CD14-positive monocyte (primary cell): ENCODE data around the gene CACYBP. TPM values are rescaled to one million over a fixed set of nuclear protein-coding genes. Genes with fewer than 3 reads are reported as not detected.

Experiments used
- DNase-seq, 3 donors: peaks; one replicate each; pipeline ENCODE4 v3.0.0-alpha.2; 2011 to 2022
- H2AFZ ChIP-seq: 2 replicates; pipeline ENCODE4 v1.6.0; 2012; ENCODE audit warnings: mild to moderate bottlenecking, low read depth, low read length, inconsistent platforms; ENCODE audit not compliant: insufficient read depth, poor library complexity, severe bottlenecking
- H3K27ac ChIP-seq, 2 donors: 1 replicate in 1 of 2; 2 replicates in 1 of 2; pipeline ENCODE4 v1.5.1; 2012 to 2013; ENCODE audit warnings: low read length in 2 of 2, control low read depth in 1 of 2, inconsistent platforms in 1 of 2, low read depth in 1 of 2, mild to moderate bottlenecking in 1 of 2
- H3K27me3 ChIP-seq, 2 donors: one replicate each; pipeline versions ENCODE4 v1.6.0 to v1.6.1; 2011 to 2013; ENCODE audit warnings: low read length in 2 of 2; ENCODE audit not compliant: control insufficient read depth in 2 of 2, insufficient read depth in 2 of 2
- H3K36me3 ChIP-seq, 2 donors: replicated peaks in 1 of 2; 1 replicate in 1 of 2; 2 replicates in 1 of 2; pipeline versions ENCODE4 v1.5.1 to v1.6.1; 2012 to 2013; ENCODE audit warnings: low read length in 2 of 2, control low read depth in 1 of 2, inconsistent platforms in 1 of 2, mild to moderate bottlenecking in 1 of 2; ENCODE audit not compliant: insufficient read depth in 2 of 2, control insufficient read depth in 1 of 2
- H3K4me1 ChIP-seq, 2 donors: 1 replicate in 1 of 2; 2 replicates in 1 of 2; pipeline versions ENCODE4 v1.5.1 to v1.6.1; 2012 to 2013; ENCODE audit warnings: low read length in 2 of 2, control low read depth in 1 of 2, inconsistent platforms in 1 of 2, mild to moderate bottlenecking in 1 of 2, moderate library complexity in 1 of 2; ENCODE audit not compliant: insufficient read depth in 2 of 2, control insufficient read depth in 1 of 2
- H3K4me2 ChIP-seq: replicated peaks from 2 replicates; pipeline ENCODE3; 2012; ENCODE audit warnings: low read length, moderate library complexity, mild to moderate bottlenecking; ENCODE audit not compliant: poor library complexity, severe bottlenecking; ENCODE audit errors: extremely low read depth
- H3K4me3 ChIP-seq, 3 experiments: fragments of 200-600 bp in 1 of 3; sonication (generic) in 1 of 3; replicated peaks in 1 of 3; 1 replicate in 2 of 3; 2 replicates in 1 of 3; pipeline ENCODE4 v1.5.1; 2011 to 2013; ENCODE audit warnings: low read length in 3 of 3, mild to moderate bottlenecking in 3 of 3, control low read depth in 2 of 3, low read depth in 2 of 3, inconsistent platforms in 1 of 3, moderate library complexity in 1 of 3
- H3K79me2 ChIP-seq: 2 replicates; pipeline ENCODE4 v1.6.0; 2012; ENCODE audit warnings: mild to moderate bottlenecking, control low read depth, inconsistent platforms, low read length, moderate library complexity; ENCODE audit not compliant: insufficient read depth
- H3K9ac ChIP-seq: 2 replicates; pipeline ENCODE4 v1.6.0; 2017; ENCODE audit warnings: low read length, mild to moderate bottlenecking; ENCODE audit not compliant: insufficient read depth, poor library complexity, severe bottlenecking
- H3K9me3 ChIP-seq, 2 donors: replicated peaks in 1 of 2; 1 replicate in 1 of 2; 2 replicates in 1 of 2; pipeline versions ENCODE4 v1.5.1 to v1.6.1; 2012 to 2013; ENCODE audit warnings: low read length in 2 of 2, control low read depth in 1 of 2; ENCODE audit not compliant: control insufficient read depth in 1 of 2, insufficient read depth in 1 of 2
- H4K20me1 ChIP-seq: 2 replicates; pipeline ENCODE4 v1.6.0; 2012; ENCODE audit warnings: mild to moderate bottlenecking, low read length, control low read depth, moderate library complexity; ENCODE audit not compliant: insufficient read depth
- H3K27ac Mint-ChIP-seq, 7 donors: one replicate each; pipeline ENCODE4 v1.8.0; 2020; ENCODE audit warnings: mild to moderate bottlenecking in 7 of 7, mixed read lengths in 7 of 7, moderate library complexity in 6 of 7, inconsistent platforms in 2 of 7
- H3K27me3 Mint-ChIP-seq, 3 donors: one replicate each; pipeline ENCODE4 v1.8.0; 2021 to 2022; ENCODE audit warnings: low read depth in 3 of 3, mild to moderate bottlenecking in 3 of 3, mixed read lengths in 3 of 3, moderate library complexity in 3 of 3, inconsistent platforms in 1 of 3
- H3K36me3 Mint-ChIP-seq, 2 donors: one replicate each; pipeline ENCODE4 v1.8.0; 2020; ENCODE audit warnings: mixed read lengths in 2 of 2, inconsistent platforms in 1 of 2, mild to moderate bottlenecking in 1 of 2
- H3K4me1 Mint-ChIP-seq: one replicate; pipeline ENCODE4 v1.8.0; 2020; ENCODE audit warnings: mild to moderate bottlenecking, mixed read lengths
- H3K4me3 Mint-ChIP-seq, 2 donors: one replicate each; pipeline ENCODE4 v1.8.0; 2020; ENCODE audit warnings: mild to moderate bottlenecking in 2 of 2, mixed read lengths in 2 of 2, moderate library complexity in 1 of 2
- H3K9me3 Mint-ChIP-seq, 7 donors: one replicate each; pipeline ENCODE4 v1.8.0; 2020 to 2022; ENCODE audit warnings: mixed read lengths in 7 of 7, mild to moderate bottlenecking in 6 of 7, moderate library complexity in 6 of 7, inconsistent platforms in 2 of 7
- CTCF ChIP-seq: fragments of 200-600 bp; IDR thresholded peaks from one replicate; pipeline ENCODE4 v1.8.0; 2022; ENCODE audit warnings: antibody characterized with exemption, mild to moderate bottlenecking
- WGBS: methylation state at CpG from one replicate; pipeline ENCODE4 v1.1.5; 2013; ENCODE audit warnings: missing lambda C conversion rate; ENCODE audit not compliant: insufficient coverage; 5-methylcytosine and 5-hydroxymethylcytosine counted together
- intact Hi-C, 2 donors: fragments of 100-400 bp; cut with micrococcal nuclease; formaldehyde crosslinking; loops; one replicate each; pipeline versions ENCODE4 v1.15.0 to v1.15.1; 2023
- polyA plus RNA-seq, 3 donors: library from polyadenylated mRNA; depleted of rRNA in 1 of 3; unstranded in 2 of 3; stranded (reverse) in 1 of 3; fragments of 300-500 nt in 2 of 3; fragments of >200 nt in 1 of 3; fragmentation: Illumina TruSeq in 2 of 3; gene quantifications; 1 replicate in 2 of 3; 2 replicates in 1 of 3; pipeline ENCODE4 v1.2.3, GENCODE V29; 2012 to 2021

Gene CACYBP
- polyA plus RNA-seq, 3 donors, result 15.0 to 86.9 (median 74.8) TPM

- peaks cover 44 to 65% of the 10 kb centered on the region in 2 donors for H3K4me1 ChIP-seq
- H4K20me1 ChIP-seq, result no peaks in the 10 kb centered on the region
- H3K36me3 ChIP-seq, result peaks cover 3 to 6% of the 10 kb centered on the region in 2 donors
- Mint-ChIP-seq H3K9me3 (peaks cover 0 to 3% (median 0%) of the 10 kb centered on the region in 7 donors), H3K4me1 (peaks cover 47% of the 10 kb centered on the region), H3K27me3 (no peaks in the 10 kb centered on the region), H3K27ac (peak overlapping the region in 3 of 7 donors; percentile 15 to 63 (median 25)), H3K36me3 (peaks cover 7% of the 10 kb centered on the region in 2 donors), H3K4me3 (no peak overlapping the region)
- H3K27ac ChIP-seq, result no peak overlapping the region
- H3K9me3 ChIP-seq, result no peaks in the 10 kb centered on the region
- TF ChIP-seq CTCF, result no peak
- H3K4me3 ChIP-seq, result no peak overlapping the region
- H3K27me3 ChIP-seq, result no peaks in the 10 kb centered on the region
- H3K9ac ChIP-seq, result no peak overlapping the region
- intact Hi-C loops, result no loop called here
- no peak overlapping the region for H2AFZ ChIP-seq
- H3K79me2 ChIP-seq, result no peaks in the 10 kb centered on the region
- H3K4me2 ChIP-seq, result peak overlapping the region; percentile 14
- no peak for DNase-seq
Measured at GRCh38 chr1:174957829-174958228, 41.9 kb upstream of the CACYBP start.

- H3K4me2 ChIP-seq, result no peak overlapping the region
- Mint-ChIP-seq H3K9me3 (peaks cover 0 to 3% (median 0%) of the 10 kb centered on the region in 7 donors), H3K4me3 (no peak overlapping the region), H3K4me1 (peaks cover 46% of the 10 kb centered on the region), H3K27ac (no peak overlapping the region), H3K27me3 (no peaks in the 10 kb centered on the region), H3K36me3 (peaks cover 7% of the 10 kb centered on the region in 2 donors)
- no peak overlapping the region for H3K4me3 ChIP-seq
- peaks cover 3 to 6% of the 10 kb centered on the region in 2 donors for H3K36me3 ChIP-seq
- DNase-seq, result no peak
- no peak overlapping the region for H3K9ac ChIP-seq
- no peaks in the 10 kb centered on the region for H4K20me1 ChIP-seq
- no peak for TF ChIP-seq CTCF
- H3K4me1 ChIP-seq, result peaks cover 45 to 65% of the 10 kb centered on the region in 2 donors
- H3K27ac ChIP-seq, result no peak overlapping the region
- WGBS, result no CpG with 5 or more reads among the region's 1 CpG
- no peaks in the 10 kb centered on the region for H3K9me3 ChIP-seq
- no peaks in the 10 kb centered on the region for H3K27me3 ChIP-seq
- H3K79me2 ChIP-seq, result no peaks in the 10 kb centered on the region
- no peak overlapping the region for H2AFZ ChIP-seq
- intact Hi-C loops, result no loop called here
Measured at GRCh38 chr1:174958396-174958795, 41.4 kb upstream of the CACYBP start.
